Erythroblast (primary cell): ENCODE results near the gene CACNA1G.

Source experiments
- DNase-seq, 2 experiments: peaks; one replicate each; lab custom pipeline; 2025; lab: John Stamatoyannopoulos, UW
- GATA1 ChIP-seq: IDR thresholded peaks from 2 replicates; pipeline ENCODE4 v1.6.1; 2011; ENCODE audit warnings: low read depth, mild to moderate bottlenecking, control low read depth, low read length, moderate library complexity
- POLR2A ChIP-seq: IDR thresholded peaks from 2 replicates; pipeline ENCODE4 v1.6.1; 2011; ENCODE audit warnings: mild to moderate bottlenecking, low read length

Gene CACNA1G

GRCh38 chr17:50587571-50587970, 27.1 kb downstream of the CACNA1G start:
- DNase-seq: no peak
- TF ChIP-seq POLR2A (no peak), GATA1 (no peak)

- TF ChIP-seq GATA1 (no peak), POLR2A (no peak)
- no peak for DNase-seq
Observed at GRCh38 chr17:50588391-50589049, 28.0 kb downstream of the CACNA1G start.

DNA sequence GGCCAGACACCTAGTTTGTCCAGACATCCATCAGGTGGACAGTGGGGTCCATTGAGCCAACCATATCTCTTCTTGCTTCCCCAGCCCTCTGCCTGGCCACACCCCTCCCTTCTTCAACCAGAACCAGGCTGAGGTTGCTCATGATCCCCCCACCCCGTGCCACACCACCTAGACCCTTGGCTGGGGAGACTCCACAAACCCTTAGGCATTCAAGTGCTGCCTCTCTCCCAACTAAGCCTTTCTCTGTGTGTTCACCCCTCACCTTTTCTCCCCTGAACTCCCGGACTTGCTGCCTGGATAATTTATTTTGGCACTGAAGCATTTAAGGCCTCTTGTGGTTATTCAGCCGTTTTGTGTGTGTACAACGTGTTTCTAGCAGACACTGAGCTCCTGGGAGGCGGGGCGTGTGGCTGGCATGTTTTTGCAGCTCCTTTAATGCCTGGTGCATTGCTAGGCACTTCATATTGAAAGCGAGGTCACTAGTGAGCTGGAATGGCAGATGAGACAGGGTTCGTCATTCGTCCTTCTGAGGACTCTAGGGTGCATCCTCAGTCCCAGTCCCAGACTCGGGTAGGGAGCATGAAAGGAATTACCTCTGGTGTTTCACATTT, 28.7 kb downstream of the CACNA1G start:
- no peak for TF ChIP-seq GATA1
- TF ChIP-seq POLR2A: no peak
- no peak for DNase-seq

DNA sequence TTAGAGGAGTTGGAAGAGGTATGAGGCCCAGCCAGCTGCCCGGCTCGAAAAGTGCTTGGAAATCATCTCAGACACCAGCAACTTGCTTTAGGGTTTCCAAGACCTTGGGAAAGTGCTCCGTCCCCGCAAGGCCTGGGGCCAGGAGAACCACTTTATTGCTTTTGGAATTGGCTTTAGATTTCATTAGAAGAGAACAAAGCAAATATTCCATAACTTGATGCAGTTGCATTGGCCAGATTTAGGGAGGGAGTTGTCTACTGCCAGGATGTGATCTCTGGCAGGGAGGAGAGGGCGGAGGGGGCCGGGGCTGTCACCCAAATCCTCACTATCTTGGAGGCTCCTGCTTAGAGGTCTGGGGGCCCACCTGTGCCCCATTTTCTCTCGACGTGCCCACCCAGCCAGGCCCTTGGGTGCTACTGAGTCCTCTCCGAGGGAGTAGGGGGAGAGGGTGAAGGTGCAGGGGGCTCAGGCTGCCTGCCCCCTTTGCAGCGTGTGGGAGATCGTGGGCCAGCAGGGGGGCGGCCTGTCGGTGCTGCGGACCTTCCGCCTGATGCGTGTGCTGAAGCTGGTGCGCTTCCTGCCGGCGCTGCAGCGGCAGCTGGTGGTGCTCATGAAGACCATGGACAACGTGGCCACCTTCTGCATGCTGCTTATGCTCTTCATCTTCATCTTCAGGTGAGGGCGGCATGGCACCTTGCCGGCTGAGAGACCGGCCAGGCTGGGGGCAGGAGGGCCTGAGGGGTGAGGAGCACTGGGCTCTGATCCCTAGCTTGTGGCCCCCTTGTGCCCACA, 30.6 kb downstream of the CACNA1G start:
- DNase-seq: no peak
- no peak for TF ChIP-seq POLR2A
- TF ChIP-seq GATA1: no peak

DNA sequence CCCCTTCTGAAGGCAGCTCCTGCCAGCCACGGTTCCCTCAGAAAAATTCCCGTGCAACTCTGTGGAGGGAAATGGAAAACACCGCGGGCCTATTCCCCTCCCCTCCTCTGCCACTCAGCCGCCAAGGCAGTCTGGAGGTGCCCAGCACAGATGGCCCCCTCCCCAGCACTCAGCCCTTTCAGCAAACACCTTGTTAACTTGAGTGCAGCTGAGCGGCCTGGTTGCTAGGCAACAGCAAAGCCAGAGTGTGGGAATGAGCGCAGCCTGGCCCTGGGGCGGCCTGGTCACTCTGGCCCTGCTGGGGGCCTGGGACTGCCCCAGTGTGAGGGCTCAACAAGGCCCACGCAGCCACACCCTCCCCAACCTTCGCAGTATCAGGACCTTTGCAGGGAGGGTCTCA, 32.8 kb downstream of the CACNA1G start:
- no peak for DNase-seq
- TF ChIP-seq POLR2A: no peak
- TF ChIP-seq GATA1: no peak

GRCh38 chr17:50594128-50594823, 33.8 kb downstream of the CACNA1G start:
- TF ChIP-seq POLR2A: no peak
- no peak for TF ChIP-seq GATA1
- no peak for DNase-seq

DNA sequence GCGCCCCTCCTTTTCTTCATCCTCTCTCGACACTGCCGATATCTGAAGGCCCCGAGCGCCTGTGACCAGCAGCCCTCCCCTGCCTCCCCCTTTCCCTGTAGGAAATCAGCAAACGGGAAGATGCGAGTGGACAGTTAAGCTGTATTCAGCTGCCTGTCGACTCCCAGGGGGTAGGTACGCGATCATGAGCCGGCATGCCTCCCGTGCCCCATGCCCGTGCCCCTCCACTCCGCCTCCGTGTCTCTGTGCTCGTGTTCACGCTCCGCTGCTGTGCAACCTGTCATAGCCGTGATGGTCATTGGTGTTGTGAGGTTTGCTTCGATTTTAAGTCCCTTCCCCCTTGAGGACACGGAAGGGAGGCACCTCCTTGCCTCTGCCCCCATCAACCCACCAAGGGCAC, 34.4 kb downstream of the CACNA1G start:
- TF ChIP-seq POLR2A: no peak
- TF ChIP-seq GATA1: no peak

GRCh38 chr17:50596191-50597037, 35.9 kb downstream of the CACNA1G start:
- TF ChIP-seq POLR2A (no peak), GATA1 (no peak)
- DNase-seq: peak in 1 of 2 experiments; percentile 37

More for the DNA sequence above, 34.4 kb downstream of the CACNA1G start:
- no peak for DNase-seq

DNA sequence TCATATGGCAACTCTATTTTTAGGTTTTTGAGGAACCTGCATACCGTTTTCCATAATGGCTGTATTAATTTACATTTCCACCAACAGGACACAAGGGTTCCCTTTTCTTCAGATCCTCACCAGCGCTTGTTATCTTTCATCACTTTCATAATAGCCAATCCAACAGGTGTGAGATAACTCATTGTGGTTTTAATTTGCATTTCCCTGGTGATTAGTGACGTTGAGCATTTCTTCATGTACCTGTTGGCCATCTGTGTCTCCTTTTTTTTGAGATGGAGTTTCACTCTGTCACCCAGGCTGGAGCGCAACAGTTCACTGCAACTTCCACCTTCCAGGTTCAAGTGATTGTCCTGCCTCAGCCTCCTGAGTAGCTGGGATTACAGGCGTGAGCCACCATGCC, 38.0 kb downstream of the CACNA1G start:
- TF ChIP-seq POLR2A (no peak), GATA1 (no peak)
- DNase-seq: no peak

DNA sequence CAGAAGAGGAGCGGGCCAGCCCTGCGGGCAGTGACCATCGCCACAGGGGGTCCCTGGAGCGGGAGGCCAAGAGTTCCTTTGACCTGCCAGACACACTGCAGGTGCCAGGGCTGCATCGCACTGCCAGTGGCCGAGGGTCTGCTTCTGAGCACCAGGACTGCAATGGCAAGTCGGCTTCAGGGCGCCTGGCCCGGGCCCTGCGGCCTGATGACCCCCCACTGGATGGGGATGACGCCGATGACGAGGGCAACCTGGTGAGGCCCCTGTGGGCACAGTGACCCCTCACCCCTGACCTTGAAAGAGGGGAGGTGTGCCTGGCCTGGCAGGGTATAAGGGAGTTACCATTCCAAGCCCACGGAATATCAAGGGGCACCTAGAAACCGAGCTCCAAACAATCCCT, 39.1 kb downstream of the CACNA1G start:
- DNase-seq: no peak
- no peak for TF ChIP-seq GATA1
- TF ChIP-seq POLR2A: no peak

- DNase-seq: no peak
- no peak for TF ChIP-seq POLR2A
- no peak for TF ChIP-seq GATA1
Observed at GRCh38 chr17:50601823-50602375, 41.4 kb downstream of the CACNA1G start.

DNA sequence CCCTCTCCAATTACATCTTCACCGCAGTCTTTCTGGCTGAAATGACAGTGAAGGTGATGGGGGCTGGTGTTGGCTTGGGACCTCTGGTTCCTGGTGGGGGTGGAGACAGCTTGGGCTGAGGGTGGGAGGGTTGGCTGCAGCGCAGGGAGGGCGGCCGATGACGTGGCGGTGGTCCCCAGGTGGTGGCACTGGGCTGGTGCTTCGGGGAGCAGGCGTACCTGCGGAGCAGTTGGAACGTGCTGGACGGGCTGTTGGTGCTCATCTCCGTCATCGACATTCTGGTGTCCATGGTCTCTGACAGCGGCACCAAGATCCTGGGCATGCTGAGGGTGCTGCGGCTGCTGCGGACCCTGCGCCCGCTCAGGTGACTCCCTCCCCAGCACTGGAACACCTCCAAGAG, 42.3 kb downstream of the CACNA1G start:
- DNase-seq: no peak
- TF ChIP-seq POLR2A (no peak), GATA1 (no peak)
